Caki2 (cell line): ENCODE results near the gene IL1RAPL1. TPM values are rescaled to one million over a fixed set of nuclear protein-coding genes. Genes with fewer than 3 reads are reported as not detected.

Experiments
- DNase-seq: peaks from one replicate; pipeline ENCODE4 v3.0.0-alpha.2; 2015; ENCODE audit warnings: low read depth
- in situ Hi-C: cut with HindIII; loops from 2 replicates; pipeline ENCODE4 v1.10.0; 2016; ENCODE audit warnings: low sequenced_read_pairs, low pct_unique_long_range_greater_than_20kb, mixed read lengths
- total RNA-seq: library from RNA; depleted of rRNA; stranded (reverse); fragments of >200 nt; shearing (Covaris generic); gene quantifications from 2 replicates; pipeline ENCODE4 v1.2.3, GENCODE V29; 2014; ENCODE audit warnings: low replicate concordance; rRNA removed

IL1RAPL1 gene
- 0.17 and 1.6 TPM in 2 replicates for total RNA-seq

GRCh38 chrX:28586981-28587551 lies at the start of gene IL1RAPL1:
Gene IL1RAPL1 (plus strand): TSS chrX:28587446.
- in situ Hi-C loops, result no loop called here
- peak; percentile 52 for DNase-seq

DNA sequence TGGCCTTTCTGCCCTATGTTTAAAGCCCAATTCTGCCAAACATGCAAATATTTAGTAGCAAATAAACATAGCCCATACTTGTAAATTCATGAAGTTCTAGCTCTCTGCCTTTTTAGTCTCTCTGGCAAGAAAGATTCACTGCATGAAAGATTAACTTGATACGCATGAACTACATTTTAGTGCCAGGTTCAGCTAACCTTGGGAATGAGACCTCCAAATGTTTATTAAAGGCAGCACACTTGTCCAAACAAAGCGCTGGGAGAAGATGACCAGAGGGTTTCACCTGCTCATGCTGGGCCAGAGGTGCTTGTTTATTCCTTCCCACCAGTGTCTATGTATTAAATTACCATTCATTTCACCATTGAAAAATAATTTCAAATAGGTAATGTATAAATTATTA lies 44.5 kb upstream of the IL1RAPL1 start:
- no peak for DNase-seq
- in situ Hi-C loops, result no loop called here

DNA sequence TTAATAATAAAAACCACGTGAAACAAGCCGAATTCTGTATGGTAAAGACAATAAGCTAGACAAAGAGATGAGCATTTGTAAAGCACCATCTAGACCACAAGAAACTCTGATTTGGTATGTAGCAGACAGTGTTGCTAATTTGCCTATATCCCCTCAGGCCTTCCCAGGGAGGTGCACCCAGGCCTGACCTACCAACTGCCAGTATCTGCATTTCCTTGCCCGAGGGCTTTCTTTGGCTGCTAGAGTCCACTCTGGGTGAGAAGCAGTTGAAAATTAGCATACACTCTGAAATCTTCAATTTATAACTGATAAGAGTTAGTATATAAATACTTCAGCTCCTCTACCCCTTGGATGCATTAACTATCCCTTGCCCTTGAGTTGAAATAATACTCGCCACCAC lies 37.4 kb upstream of the IL1RAPL1 start:
- in situ Hi-C loops, result no loop called here
- peak; percentile 0 for DNase-seq

- in situ Hi-C loops, result no loop called here
- no peak for DNase-seq
These were observed 36.8 kb upstream of the IL1RAPL1 start for GRCh38 chrX:28550331-28550872.

DNA sequence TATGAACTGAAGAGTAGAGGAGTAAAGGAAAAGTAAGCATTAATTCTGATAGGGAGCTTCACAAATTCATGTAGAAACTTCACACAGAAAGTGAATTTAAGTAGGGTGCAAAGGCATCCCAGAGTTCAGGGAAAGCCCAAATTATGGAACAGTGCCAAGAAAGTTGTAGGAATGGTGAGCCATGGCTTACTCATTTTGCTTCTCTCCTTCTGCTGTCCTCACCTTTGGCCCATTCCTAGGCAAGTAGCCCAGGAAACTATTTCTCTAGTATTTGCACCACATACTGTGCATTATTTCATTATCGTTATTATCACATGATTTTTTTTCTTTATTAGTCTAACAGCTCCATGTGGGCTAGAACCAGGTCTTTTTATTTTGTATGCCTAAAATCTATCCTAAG lies 34.9 kb upstream of the IL1RAPL1 start:
- in situ Hi-C loops, result no loop called here
- DNase-seq, result no peak

DNA sequence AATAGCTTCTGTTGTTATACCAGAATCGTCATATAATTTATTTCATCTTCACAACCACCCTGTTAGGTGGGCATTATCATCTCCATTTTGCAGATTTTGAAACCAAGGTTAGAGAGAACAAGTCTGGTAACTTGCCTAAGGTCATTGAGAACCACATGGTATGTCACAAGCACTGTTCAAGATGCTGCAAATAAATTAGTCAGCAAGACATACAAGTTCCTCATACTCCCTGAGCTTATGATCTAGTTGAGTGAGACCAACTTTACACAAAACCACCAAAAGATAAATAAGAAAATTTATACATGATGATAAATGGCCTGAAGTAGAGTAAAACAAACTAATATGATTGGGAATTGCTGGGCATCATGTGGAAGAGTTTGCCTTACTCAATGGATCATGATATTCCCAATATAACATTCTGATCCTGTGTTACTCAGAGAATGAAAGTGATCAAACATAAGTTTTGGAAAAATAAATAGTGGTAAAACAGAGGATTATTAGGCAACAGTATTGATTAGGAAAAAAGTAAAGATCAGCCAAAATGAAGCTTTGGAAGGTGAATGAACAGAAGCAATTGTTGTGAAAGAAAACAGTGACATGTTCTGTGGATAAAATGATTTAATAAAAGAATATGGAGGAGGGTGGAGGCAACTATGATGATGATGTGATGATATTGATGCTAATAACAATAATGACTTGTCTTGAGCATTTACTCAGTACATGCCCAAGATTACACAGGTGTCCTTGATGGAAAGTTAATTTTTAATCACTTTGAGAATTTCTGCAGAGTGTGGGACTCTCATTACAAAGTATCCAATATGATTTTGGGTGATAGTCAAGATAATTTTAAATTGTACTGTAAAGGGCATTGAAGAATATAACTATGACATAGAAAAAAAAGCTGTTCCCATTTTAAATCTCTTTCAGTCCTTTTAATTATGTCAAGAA lies 34.1 kb upstream of the IL1RAPL1 start:
- no peak for DNase-seq
- in situ Hi-C loops, result no loop called here

- DNase-seq, result no peak
- in situ Hi-C loops, result no loop called here
These were observed 11.1 kb upstream of the IL1RAPL1 start for GRCh38 chrX:28576117-28576516.

DNA sequence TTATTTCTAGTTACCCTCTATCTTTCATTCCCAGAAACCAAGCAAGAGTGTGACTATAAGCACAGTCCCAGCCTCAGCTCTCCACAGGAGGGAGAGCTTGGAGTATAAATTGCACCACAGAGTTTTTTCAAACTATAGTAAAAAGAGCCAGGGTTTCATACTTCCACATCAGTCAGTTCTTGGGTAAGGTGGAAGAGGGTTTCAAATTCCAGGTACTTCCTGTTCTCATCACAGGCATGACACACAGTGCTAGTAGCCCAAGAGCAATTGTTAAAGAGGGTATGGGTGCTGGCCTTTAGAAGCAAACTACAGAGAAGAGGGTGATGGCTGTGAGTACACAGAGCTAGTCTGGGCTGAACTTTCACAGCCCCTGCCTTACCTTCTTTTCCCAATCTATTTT lies 5.7 kb upstream of the IL1RAPL1 start:
- DNase-seq, result no peak
- in situ Hi-C loops, result no loop called here

GRCh38 chrX:28582511-28582910 lies 4.7 kb upstream of the IL1RAPL1 start:
- in situ Hi-C loops, result no loop called here
- DNase-seq, result no peak

- no peak for DNase-seq
- in situ Hi-C loops, result no loop called here
These were observed 3.2 kb upstream of the IL1RAPL1 start for GRCh38 chrX:28584025-28584424.

GRCh38 chrX:28585767-28586166 lies 1.5 kb upstream of the IL1RAPL1 start:
- no peak for DNase-seq
- in situ Hi-C loops, result no loop called here

DNA sequence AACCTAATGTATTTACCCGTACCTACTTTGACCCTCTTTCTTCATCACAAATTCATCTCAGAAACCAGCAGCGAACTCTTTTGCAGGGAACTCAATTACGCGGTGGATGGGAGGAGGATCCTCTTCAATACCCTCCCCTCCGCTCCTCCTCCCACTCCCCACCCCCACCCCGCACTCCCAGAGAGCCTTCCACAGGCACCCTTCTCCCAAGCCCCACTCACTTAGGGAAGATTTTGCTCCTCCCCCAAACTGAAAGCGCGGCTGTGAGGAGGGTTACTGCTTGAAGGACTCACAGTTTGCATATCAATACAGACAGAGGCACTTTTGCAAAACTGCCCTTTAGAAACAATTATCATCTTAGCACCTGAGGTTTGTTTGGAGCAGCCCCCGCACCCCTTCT lies 960 bp upstream of the IL1RAPL1 start:
- in situ Hi-C loops, result no loop called here
- DNase-seq, result no peak

DNA sequence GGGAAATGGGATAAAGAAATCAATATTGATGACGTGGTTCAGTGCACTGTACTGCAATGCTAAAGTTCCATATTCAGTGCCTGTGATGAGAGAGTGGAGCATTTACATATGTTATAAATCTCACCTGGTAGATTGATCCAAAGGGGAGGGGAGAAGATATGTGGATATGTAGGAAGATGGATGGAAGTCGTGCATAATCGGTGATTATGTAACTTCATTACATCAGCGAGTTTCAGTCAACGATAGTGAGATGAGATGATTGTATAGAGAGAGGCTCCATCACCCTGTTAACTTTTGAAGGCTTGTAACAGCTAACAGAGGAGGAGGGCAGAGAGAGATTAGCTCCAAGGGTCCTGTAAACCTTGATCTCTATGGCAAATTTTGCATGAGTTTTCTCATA lies 1.8 kb downstream of the IL1RAPL1 start:
- in situ Hi-C loops, result no loop called here
- no peak for DNase-seq

GRCh38 chrX:28590396-28590795 lies 3.1 kb downstream of the IL1RAPL1 start:
- in situ Hi-C loops, result no loop called here

DNA sequence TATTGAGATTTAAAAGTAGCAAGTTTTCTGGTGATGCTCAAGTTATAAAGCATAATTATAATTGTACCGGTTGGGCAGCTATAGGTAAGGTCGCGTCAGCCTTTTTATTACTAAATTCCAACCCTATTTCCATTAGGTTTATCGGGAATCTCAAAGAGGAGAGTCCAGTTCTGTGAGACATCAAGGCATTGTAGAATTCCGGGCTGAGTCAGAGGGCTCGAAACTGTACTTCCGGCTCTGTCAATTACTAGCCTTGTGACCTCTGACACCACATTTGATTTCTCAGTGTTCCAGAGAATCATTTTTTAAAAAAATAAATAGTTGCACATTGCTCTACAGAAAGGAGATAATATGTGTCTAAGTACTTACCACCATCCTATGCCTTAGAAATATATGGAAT lies 4.3 kb downstream of the IL1RAPL1 start:
- in situ Hi-C loops, result no loop called here
- DNase-seq, result no peak

More at GRCh38 chrX:28590396-28590795, 3.1 kb downstream of the IL1RAPL1 start:
- DNase-seq, result no peak

DNA sequence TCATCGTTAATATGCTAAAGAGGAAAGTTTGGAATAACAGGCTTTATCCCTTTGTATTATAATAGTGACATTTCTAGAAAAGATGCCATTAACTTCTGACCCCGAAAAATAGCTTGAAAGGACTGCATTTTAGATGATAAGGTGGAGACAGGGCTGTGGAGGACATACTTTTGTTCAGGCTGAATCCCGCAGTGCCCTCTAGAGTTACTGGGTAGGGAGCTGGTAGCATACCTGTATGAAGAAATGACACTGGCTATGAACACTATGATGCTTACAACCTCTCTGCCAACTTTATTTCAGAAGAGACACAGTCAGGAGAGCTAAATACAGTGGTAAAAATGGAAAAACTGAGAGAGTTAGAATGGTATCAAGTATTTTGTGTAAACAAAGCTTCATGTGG lies 8.1 kb downstream of the IL1RAPL1 start:
- no peak for DNase-seq
- in situ Hi-C loops, result no loop called here

GRCh38 chrX:28599957-28600356 lies 12.7 kb downstream of the IL1RAPL1 start:
- in situ Hi-C loops, result no loop called here
- no peak for DNase-seq

DNA sequence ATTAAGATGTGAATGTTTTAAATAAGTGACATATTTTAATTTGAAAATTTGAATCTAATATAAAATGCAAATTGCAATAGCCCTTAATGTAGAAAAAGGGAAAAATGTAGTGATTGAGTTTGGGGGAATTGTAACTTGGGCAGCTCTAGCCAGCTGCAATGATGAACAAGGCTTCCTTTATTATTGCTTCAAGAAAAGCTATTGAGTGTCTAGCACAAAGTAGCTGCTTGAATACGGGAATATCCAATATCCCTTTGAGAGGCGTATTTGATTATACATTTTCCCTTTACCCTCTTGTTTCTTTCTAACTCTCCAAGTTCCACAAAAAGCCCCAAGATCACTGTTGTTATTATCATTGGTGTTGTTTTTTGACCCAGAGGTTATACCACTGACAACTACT lies 21.8 kb downstream of the IL1RAPL1 start:
- DNase-seq, result no peak
- in situ Hi-C loops, result no loop called here

DNA sequence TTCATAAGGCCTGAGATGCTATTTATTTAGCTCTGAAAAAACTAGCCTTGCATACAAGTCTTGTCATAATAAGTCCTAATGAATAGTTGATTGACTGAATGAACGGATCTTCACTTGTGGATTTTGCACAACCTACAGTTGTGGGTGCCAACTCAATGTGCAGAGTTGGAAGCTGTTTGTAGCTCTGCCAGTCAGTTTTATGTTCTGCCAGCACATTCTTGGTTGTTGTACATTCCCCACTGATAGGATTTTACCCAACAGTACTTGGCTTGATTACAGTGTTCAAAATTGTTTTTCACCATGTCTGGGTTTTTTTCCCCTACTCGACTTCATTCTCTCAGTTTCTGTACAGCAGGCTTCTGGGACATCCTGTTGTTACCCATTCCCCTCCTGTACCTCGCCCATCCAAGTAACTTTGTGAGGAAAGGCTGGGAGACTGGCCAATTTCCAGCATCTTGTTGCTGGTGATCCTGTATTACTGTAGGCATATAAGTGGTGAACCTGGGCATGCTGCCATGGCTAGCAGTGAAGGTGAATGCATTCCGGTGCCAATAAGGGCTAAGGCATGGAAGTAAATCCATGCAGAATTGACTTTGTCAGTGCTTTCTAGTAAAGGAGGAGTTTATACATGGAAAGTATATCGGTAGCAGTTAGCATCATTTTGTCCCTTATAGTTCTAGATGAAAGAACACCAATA lies 22.8 kb downstream of the IL1RAPL1 start:
- no peak for DNase-seq
- in situ Hi-C loops, result no loop called here
